Bone marrow (tissue), 2 donors: Measurements from ENCODE around the gene TBC1D32.
"Not testable (repeated sequence)": the region's sequence is repeated elsewhere in the genome, so short reads cannot be mapped to it uniquely, and the experiment has no call there.

Source experiments
- DNase-seq, 2 donors: peaks; one replicate each; lab custom pipeline; 2025; lab: John Stamatoyannopoulos, UW

Gene TBC1D32

GRCh38 chr6:121334299-121335086 is at the start of gene TBC1D32:
TBC1D32 (minus strand) TSS chr6:121334480; CDS start chr6:121334430, 50 bp downstream.
- peak; percentile 72 to 94 for DNase-seq

- no peak for DNase-seq
Observed at GRCh38 chr6:121383478-121383877, 49.2 kb upstream of the TBC1D32 start.

GRCh38 chr6:121382467-121383121 is 48.3 kb upstream of the TBC1D32 start:
- DNase-seq, result no peak

- DNase-seq, result no peak
Observed at GRCh38 chr6:121376411-121376810, 42.1 kb upstream of the TBC1D32 start.

- not testable (repeated sequence) for DNase-seq
Observed at GRCh38 chr6:121374219-121374618, 39.9 kb upstream of the TBC1D32 start.

- no peak for DNase-seq
Observed at GRCh38 chr6:121365536-121366521, 31.5 kb upstream of the TBC1D32 start.

GRCh38 chr6:121356575-121356974 is 22.3 kb upstream of the TBC1D32 start:
- no peak for DNase-seq

GRCh38 chr6:121354764-121355163 is 20.5 kb upstream of the TBC1D32 start:
- DNase-seq, result no peak

- no peak for DNase-seq
Observed at GRCh38 chr6:121352941-121353340, 18.7 kb upstream of the TBC1D32 start.

GRCh38 chr6:121351916-121352315 is 17.6 kb upstream of the TBC1D32 start:
- DNase-seq, result no peak

- no peak for DNase-seq
Observed at GRCh38 chr6:121349596-121349995, 15.3 kb upstream of the TBC1D32 start.

- no peak for DNase-seq
Observed at GRCh38 chr6:121347484-121347883, 13.2 kb upstream of the TBC1D32 start.

GRCh38 chr6:121344539-121344938 is 10.3 kb upstream of the TBC1D32 start:
- no peak for DNase-seq

- DNase-seq, result no peak
Observed at GRCh38 chr6:121339639-121340226, 5.5 kb upstream of the TBC1D32 start.

- DNase-seq, result no peak
Observed at GRCh38 chr6:121338956-121339355, 4.7 kb upstream of the TBC1D32 start.

GRCh38 chr6:121338366-121338765 is 4.1 kb upstream of the TBC1D32 start:
- DNase-seq, result no peak

GRCh38 chr6:121335087-121336008 is 1.1 kb upstream of the TBC1D32 start:
- no peak for DNase-seq

- DNase-seq, result not testable (repeated sequence)
Observed at GRCh38 chr6:121333694-121334093, 586 bp downstream of the TBC1D32 start.

GRCh38 chr6:121333196-121333595 is 1.1 kb downstream of the TBC1D32 start:
- no peak for DNase-seq

- no peak for DNase-seq
Observed at GRCh38 chr6:121330516-121330915, 3.8 kb downstream of the TBC1D32 start.

- no peak for DNase-seq
Observed at GRCh38 chr6:121321282-121321681, 13.0 kb downstream of the TBC1D32 start.
